Measurements from ENCODE around the gene GLDN.

The GLDN gene

DNA sequence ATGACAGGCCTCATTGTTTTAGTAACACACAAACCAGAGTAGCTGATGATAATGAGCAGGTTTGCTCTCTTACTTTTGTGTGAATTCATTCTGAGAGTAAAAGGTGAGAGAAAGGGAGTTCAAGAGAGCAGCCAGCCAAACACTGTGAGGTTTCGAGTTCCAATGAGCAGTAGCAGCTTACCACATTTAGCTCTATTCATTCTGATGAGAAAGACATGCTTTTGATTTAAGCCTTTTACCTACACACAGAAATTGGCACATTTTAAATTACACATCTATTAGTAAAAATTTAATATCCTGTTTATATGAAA, 28.0 kb downstream of the GLDN start:
- peak; percentile 56 for DNase-seq (ENCODE audit: low spot score)
- in situ Hi-C loops (cut with MboI; ENCODE audit: low pct_unique_long_range_greater_than_20kb, low sequenced_read_pairs, unreplicated experiment): no loop called here
- no peak for TF ChIP-seq CTCF (IDR thresholded peaks at IDR 0.05; ENCODE audit: extremely low read depth, insufficient read depth, missing control alignments)

- in situ Hi-C loops (cut with MboI; ENCODE audit: low pct_unique_long_range_greater_than_20kb, low sequenced_read_pairs, unreplicated experiment): no loop called here
- no peak for TF ChIP-seq CTCF (IDR thresholded peaks at IDR 0.05; ENCODE audit: extremely low read depth, insufficient read depth, missing control alignments)
- no peak for DNase-seq (ENCODE audit: low spot score)
These were observed 29.8 kb downstream of the GLDN start for GRCh38 chr15:51371266-51371665.

- in situ Hi-C loops (cut with MboI; ENCODE audit: low pct_unique_long_range_greater_than_20kb, low sequenced_read_pairs, unreplicated experiment): no loop called here
- TF ChIP-seq CTCF (IDR thresholded peaks at IDR 0.05; ENCODE audit: extremely low read depth, insufficient read depth, missing control alignments): no peak
- no peak for DNase-seq (ENCODE audit: low spot score)
These were observed 32.7 kb downstream of the GLDN start for GRCh38 chr15:51374131-51374530.

DNA sequence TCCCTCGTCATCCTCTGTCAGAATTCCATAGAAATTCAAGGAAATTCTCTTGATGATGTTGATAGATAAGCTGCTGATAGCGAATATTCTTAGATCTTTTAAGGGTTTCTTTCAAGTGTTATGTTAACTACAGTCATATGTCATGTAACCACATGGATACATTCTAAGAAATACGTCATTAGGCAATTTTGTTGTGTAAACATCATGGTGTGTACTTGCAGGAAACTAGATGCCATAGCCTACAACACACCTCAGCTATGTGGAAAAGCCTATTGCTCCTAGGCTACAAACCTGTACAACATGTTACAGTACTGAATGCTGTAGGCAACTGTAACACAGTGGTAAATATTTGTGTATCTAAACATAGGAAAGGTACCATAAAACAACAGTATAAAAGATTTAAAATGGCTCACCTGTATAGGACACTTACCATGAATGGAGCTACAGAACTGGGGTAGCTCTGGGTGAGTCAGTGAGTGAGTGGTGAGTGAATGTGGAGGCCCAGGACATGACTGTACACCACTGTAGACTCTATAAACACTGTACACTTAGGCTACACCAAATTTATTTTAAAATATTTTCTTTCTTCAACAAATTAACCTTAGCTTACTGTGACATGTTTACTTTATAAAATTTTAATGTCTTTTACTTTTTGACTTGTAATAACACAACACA, 34.6 kb downstream of the GLDN start:
- no peak for TF ChIP-seq CTCF (IDR thresholded peaks at IDR 0.05; ENCODE audit: extremely low read depth, insufficient read depth, missing control alignments)
- DNase-seq (ENCODE audit: low spot score): no peak
- in situ Hi-C loops (cut with MboI; ENCODE audit: low pct_unique_long_range_greater_than_20kb, low sequenced_read_pairs, unreplicated experiment): no loop called here

- in situ Hi-C loops (cut with MboI; ENCODE audit: low pct_unique_long_range_greater_than_20kb, low sequenced_read_pairs, unreplicated experiment): no loop called here
- no peak for TF ChIP-seq CTCF (IDR thresholded peaks at IDR 0.05; ENCODE audit: extremely low read depth, insufficient read depth, missing control alignments)
- DNase-seq (ENCODE audit: low spot score): no peak
These were observed 35.8 kb downstream of the GLDN start for GRCh38 chr15:51377038-51377786.

- no peak for TF ChIP-seq CTCF (IDR thresholded peaks at IDR 0.05; ENCODE audit: extremely low read depth, insufficient read depth, missing control alignments)
- DNase-seq (ENCODE audit: low spot score): no peak
- in situ Hi-C loops (cut with MboI; ENCODE audit: low pct_unique_long_range_greater_than_20kb, low sequenced_read_pairs, unreplicated experiment): no loop called here
These were observed 37.0 kb downstream of the GLDN start for GRCh38 chr15:51378406-51378805.

Measured in GM13977 (cell line).